GM18951 (cell line): ENCODE results near the gene FTH1.

Source experiments
- POLR2A ChIP-seq: IDR thresholded peaks from 4 replicates; pipeline ENCODE4 v1.6.1; 2011; ENCODE audit warnings: mild to moderate bottlenecking; ENCODE audit not compliant: insufficient read length, insufficient read depth; ENCODE audit errors: extremely low read depth
- in situ Hi-C: fragments of 300-500 bp; cut with MboI; formaldehyde crosslinking; loops from one replicate; pipeline ENCODE4 v1.12.0; 2022; ENCODE audit warnings: low sequenced_read_pairs, mixed read lengths, inconsistent platforms; ENCODE audit not compliant: unreplicated experiment

Gene FTH1

DNA sequence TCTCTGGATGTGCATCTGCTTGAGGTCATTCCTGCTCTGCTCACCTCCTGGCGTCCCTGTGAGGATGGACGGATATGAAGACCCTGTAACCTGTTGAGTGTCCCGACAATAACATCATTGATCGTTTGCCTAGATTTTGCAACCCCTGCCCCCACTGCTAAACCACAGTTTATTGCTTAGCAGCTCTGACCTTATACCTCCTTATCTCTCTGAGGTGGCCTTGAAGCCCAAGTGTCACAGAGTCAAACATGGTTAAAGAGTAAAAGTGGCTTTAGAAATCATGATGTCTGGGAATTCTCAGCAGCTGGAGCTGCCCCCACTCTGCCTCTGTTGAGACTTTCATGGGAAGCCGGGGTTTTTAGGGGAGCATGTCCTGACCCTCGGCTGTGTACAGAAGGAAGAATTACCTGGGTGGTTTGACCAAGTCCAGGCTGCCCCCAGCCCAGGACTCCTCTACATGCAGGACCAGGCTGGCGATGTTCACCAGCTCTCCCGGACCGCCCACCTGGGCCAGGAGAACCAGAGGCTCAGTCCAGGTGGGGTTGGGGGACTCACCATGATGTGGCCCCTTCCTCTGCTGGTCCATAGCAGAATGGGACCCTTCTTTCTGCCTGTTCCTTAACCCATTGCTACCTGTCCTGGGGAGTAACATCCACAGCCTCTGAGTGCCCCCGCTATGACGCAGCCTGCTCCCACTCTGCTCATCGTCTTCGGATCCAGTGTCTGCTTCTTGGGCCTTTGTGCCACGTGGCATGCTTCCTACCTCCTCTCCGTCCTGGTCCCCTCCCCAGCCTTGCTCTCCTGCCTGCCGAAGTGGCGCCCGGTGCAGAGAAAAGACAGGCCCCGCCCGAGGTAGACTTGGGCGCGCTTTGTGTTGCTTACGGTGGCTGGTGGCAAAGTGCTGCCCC, 33.4 kb upstream of the FTH1 start:
- in situ Hi-C loops, result no loop called here
- no peak for TF ChIP-seq POLR2A

DNA sequence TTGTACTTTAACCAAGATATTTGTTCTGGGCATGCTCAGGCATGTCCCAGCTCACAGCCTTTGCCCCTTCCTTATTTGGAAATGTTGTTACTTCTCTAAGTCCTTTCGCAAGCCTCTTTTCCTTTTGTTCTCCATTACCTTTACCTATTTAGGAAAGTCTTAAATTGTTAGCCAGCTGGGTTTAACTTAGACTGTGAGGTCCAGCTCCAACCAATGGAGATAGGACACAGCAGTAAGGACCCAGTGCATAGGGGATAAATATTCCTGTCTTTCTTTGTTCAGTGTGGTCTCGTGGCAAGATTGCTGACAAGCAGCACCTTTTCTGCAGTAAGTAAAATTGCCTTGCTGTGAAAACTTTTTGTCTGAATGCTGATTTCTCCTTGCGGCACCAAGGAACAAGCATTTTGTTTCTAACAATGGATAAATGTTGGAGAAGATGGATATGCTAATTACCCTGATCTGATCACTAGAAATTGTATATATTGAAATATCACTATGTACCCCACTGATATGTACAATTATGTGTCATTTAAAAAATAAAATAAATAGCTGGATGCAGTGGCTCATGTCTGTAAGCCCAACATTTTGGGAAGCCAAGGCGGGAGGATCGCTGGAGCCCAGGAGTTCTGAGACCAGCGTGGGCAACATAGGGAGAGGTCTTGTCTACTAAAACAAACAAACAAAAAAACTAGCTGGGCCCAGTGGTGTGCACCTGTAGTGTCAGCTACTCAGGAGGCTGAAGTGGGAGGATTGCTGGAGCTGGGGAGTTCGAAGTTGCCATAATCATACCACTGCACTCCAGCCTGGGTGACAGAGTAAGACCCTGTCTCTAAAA, 31.9 kb upstream of the FTH1 start:
- TF ChIP-seq POLR2A, result no peak
- in situ Hi-C loops, result no loop called here

DNA sequence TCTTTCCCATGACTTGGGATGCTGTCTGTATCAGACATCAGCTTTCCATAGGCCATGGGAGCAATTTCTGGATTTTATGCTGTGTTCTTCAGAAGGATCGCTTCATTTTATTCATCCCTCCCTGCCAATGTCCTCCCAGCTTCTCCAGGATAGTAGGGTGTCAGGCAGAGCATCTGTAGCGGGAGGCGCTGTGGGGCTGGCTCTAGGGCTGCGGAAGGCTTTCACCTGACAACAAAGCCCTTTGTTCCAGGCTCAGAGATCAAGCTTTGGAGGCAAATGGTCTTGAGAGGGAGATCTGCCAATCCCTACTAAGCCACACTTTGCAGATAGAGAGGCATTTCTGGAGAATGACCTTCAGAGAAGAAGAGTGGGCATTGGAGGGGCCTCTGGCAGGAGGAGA, 29.5 kb upstream of the FTH1 start:
- in situ Hi-C loops, result no loop called here
- no peak for TF ChIP-seq POLR2A

DNA sequence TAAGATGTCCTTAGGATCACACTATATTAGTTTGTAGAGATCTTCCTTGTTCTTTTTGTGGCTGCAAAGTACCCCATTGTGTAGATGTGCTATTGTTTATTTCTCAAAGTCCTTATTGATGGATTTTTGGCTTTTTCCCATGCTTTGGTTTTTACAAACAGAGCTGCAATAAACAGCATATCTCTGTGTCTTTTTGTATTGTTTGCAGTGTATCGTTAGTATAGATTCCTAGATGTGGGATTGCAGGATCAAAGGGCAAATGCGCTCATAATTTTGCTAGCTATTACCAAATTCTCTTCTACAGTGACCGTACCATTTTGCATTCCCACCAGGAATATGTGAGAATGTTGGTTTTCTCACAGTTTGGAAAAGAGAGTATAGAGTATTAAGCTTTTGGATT, 27.5 kb upstream of the FTH1 start:
- no peak for TF ChIP-seq POLR2A
- in situ Hi-C loops, result no loop called here

DNA sequence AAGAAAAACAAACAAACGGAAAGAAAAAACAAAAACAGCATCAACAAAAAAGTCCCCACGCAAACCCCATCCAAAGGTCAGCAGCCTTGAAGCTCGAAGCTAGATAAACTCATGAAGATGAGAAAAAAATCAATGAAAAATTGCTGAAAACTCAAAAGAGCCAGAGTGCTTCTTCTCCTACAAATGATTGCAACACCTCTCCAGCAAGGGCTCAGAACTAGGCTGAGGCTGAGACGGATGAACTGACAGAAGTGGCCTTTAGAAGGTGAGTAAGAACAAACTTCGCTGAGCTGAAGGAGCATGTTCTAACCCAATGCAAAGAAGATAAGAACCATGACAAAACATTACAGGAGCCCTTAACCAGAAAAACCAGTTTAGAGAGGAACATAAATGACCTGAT, 18.4 kb upstream of the FTH1 start:
- no peak for TF ChIP-seq POLR2A
- in situ Hi-C loops, result no loop called here

DNA sequence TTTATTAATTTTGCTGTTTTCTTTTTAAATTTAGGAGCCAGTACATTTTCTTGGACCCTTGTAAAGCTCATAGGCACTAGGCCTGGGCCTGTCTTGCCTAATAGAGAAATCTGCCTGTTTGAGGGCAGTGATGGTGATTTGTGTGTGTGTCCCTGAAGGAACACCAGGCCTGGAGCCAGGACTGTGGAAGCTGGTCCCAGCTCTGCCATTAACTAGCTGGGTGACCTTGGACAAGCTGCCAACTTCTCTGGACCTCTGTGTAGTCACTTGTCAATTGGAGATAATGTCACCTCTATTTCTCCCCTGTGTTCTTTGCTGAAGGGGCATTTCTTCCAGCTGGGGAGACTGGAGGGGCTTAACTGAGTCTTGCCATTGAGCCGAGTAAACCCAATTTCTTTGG, 16.0 kb upstream of the FTH1 start:
- in situ Hi-C loops, result no loop called here
- TF ChIP-seq POLR2A, result no peak

DNA sequence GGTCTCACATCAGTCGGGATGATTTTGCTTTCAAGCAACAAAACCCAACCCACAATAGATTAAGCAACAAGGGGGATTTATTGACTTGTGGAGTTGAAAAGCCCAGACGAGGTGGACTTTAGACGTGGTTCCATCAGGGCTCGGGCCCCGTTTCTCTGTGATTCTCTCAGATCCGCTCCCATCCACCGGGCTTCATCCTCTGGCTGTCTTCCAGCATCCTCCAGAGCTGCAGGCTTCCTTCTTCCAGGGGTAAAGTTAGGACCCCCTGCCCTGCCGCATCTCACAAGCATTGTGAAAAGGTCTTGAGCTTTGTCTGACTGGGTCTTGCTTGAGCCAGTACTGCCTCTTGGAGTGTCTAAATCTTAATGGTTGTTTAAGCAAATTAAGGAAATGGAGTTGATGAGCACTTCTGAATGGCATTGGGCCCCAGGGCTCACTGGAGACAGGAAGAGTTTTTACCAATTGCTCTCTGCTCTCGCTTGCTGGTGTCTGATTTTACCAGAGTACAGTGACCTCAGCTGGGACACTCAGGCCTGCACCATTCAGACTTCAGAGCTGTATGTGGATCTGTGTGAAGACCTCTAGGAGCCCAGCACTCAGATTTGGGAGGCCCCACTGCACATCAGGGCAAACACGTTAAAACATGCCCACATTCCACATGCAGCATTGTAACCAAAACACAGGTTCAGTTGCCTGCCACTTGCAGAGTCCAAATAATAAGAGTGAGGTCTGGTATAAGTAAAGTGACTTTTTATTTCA, 13.5 kb upstream of the FTH1 start:
- no peak for TF ChIP-seq POLR2A
- in situ Hi-C loops, result no loop called here

DNA sequence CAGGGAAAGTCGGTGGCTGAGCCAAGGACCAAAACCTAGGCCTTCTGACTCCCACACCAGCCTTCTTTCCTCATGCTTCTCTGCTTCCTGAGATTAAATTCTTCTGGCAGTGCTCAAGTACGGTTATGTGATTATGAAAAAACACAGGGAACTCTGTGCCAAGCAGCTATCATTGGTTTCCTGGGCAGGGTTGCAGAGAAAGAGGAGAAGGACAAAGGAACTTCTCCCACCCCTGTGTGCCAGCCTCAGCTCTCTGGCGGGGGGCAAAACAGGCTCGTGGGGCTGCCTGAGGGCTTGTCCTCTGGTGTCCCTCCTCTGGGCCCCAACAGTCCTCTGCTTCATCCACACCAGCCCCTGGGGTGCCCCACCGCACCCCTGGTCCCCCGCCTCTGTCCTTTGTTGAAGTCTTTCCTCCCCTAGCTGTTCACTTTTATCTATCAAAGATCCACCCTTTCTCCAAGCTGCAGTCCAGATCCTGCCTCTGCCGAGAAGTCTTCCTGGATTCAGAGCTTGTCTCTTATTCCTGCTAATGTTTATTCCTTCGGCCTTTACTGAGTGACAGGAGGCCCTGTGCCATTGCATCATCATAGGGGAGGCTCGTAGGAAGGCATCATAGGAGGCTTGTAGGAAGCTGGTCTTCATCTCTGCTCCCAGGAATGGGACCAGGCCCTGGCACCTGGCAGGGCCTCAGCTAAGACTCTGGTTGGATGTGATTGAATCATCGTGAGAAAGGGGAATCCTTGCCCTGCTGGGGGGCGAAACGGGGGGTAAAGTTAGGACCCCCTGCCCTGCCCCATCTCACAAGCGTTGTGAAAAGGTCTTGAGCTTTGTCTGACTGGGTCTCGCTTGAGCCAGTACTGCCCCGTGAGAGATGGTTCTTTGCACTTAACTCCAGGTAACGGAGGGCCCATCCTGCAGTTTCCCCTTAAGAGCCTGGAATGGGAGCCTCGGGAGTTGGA, 11.5 kb upstream of the FTH1 start:
- in situ Hi-C loops, result no loop called here
- no peak for TF ChIP-seq POLR2A

DNA sequence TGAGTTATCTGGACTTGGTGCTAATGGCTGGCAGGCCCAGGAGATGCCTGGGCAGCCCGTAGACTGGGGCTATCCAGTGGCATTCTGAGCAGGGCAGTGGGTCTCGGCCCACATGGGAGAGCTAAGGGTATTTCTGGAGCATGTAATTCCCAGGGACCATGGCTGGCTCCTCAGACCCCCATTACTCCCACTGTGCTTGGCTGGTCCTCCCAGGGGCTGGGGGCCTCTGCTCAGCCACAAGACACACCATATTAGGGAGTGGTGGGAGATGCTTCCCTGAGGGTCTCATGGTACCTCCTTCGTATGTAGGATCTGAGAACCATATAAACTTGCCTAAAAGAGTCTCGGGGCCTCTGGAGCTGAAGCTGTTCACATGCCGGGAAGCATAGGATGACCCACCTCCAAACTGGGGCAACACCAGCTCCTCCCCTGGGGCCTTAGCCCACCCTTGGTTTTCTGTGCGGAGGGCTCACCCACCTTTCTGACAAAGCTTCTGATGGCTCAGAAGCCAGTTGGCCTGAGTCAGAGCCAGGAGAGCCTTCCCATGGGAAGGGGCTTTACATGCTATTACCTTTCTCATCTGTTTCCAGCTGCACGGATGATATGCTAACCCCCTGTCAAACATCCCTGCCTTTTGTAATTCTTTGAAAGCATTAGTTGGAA, 9.5 kb upstream of the FTH1 start:
- no peak for TF ChIP-seq POLR2A
- in situ Hi-C loops, result no loop called here

DNA sequence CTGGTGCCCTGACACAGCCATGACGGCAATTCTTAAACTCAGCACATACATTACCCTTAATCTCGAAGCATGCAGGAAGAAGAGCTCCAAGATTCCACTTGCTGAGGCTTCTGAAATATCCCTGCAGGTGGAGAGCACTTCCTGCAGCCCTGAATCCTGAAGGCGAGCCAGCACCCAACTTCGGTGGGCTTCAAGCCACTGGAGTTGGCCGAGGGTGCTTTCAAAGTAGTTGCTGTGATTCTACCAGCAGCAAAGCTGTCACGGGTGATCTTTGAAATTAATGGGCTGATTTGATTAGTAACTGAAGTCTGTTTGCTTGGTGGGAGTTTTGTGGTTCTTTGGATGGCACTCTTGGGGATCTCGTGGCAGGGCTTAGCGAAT, 9.0 kb upstream of the FTH1 start:
- in situ Hi-C loops, result no loop called here
- no peak for TF ChIP-seq POLR2A

DNA sequence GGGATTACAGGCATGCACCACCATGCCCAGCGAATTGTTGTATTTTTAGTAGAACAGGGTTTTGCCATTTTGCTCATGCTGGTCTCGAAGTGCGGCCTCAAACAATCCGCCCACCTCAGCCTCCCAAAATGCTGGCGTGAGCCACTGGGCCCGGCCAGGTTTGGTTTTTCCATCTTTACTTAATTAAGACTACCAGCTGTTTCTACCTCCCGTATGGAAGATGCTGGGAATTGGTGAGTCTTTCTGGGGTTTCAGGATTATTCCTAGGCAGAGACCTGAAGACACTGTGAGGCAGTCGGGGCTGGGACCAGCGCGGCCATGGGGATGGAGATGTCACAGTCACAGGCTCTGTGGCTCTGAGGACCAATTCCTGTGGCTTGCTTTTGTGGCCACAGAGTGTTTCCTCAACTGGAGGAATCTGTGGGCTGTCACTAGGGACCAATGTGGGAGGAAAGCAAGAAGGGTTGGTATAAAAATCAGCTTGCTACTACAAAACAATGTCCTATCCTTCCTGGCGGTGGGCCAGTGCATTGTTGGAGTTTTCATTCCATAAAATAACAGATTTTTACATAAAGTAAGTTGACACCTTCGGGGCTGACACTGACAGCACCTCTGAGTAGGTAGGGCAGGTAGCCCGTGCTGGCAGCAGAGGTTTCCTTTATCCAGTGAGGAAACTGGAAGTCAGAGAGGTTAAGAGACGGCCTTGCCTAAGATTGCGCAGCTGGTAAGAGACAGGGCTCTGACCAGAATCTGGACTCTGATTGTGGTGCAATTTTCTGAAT, 8.4 kb upstream of the FTH1 start:
- no peak for TF ChIP-seq POLR2A
- in situ Hi-C loops, result no loop called here
